HepG2 (cell line): ENCODE measurements around the gene CLRN2. TPM values are rescaled to one million over a fixed set of nuclear protein-coding genes. Genes with fewer than 3 reads are reported as not detected.

Experiments
- ATF1 ChIP-seq: IDR thresholded peaks from 2 replicates; pipeline ENCODE4 v1.6.1; 2016; ENCODE audit warnings: mild to moderate bottlenecking, control low read depth
- CCAR2 ChIP-seq: fragments of 200-400 bp; formaldehyde crosslinking; optimal IDR thresholded peaks from 2 replicates; pipeline ENCODE3; 2018; ENCODE audit warnings: low read depth, mild to moderate bottlenecking, low read length, moderate library complexity
- CEBPZ ChIP-seq: IDR thresholded peaks from 2 replicates; pipeline ENCODE4 v1.6.1; 2012; ENCODE audit warnings: low read length, improper control_type of control experiment
- DDIT3 ChIP-seq: sonication (generic); formaldehyde crosslinking; IDR thresholded peaks from 2 replicates; pipeline ENCODE4 v1.4.0; 2020; ENCODE audit warnings: mild to moderate bottlenecking, missing genetic modification reagents
- FOXP4 ChIP-seq: sonication (generic); formaldehyde crosslinking; IDR thresholded peaks from 2 replicates; pipeline ENCODE4 v1.4.0; 2020; ENCODE audit warnings: missing genetic modification reagents
- HMG20A ChIP-seq: IDR thresholded peaks from 2 replicates; pipeline ENCODE4 v1.6.1; 2016; ENCODE audit warnings: borderline replicate concordance
- HOMEZ ChIP-seq: IDR thresholded peaks from 2 replicates; pipeline ENCODE4 v1.6.1; 2016; ENCODE audit warnings: low read depth
- MAFF ChIP-seq: IDR thresholded peaks from 2 replicates; pipeline ENCODE4 v1.6.1; 2011; ENCODE audit warnings: low read depth, low read length, improper control_type of control experiment
- NFIC ChIP-seq: IDR thresholded peaks from 2 replicates; pipeline ENCODE4 v1.6.1; 2012; ENCODE audit warnings: mild to moderate bottlenecking, low read length, inconsistent platforms
- SP4 ChIP-seq: sonication (generic); formaldehyde crosslinking; IDR thresholded peaks from 2 replicates; pipeline ENCODE4 v1.8.1; 2023; ENCODE audit warnings: mild to moderate bottlenecking, missing genetic modification reagents
- TCF7 ChIP-seq: sonication (generic); IDR thresholded peaks from 2 replicates; pipeline ENCODE4 v1.6.1; 2016; ENCODE audit warnings: antibody characterized with exemption, low read depth
- THYN1 ChIP-seq: sonication (generic); formaldehyde crosslinking; IDR thresholded peaks from 2 replicates; pipeline ENCODE4 v1.8.1; 2023; ENCODE audit warnings: low read depth, mild to moderate bottlenecking, moderate library complexity, missing genetic modification reagents, borderline replicate concordance
- WIZ ChIP-seq: sonication (generic); formaldehyde crosslinking; IDR thresholded peaks from 2 replicates; pipeline ENCODE4 v1.5.1; 2020; ENCODE audit warnings: mild to moderate bottlenecking, missing genetic modification reagents
- ZBTB49 ChIP-seq: sonication (generic); formaldehyde crosslinking; IDR thresholded peaks from 2 replicates; pipeline ENCODE4 v1.4.0; 2020; ENCODE audit warnings: missing genetic modification reagents, borderline replicate concordance
- ZFP62 ChIP-seq: sonication (generic); formaldehyde crosslinking; IDR thresholded peaks from 2 replicates; pipeline ENCODE4 v1.4.0; 2020; ENCODE audit warnings: missing genetic modification reagents
- ZNF263 ChIP-seq: sonication (generic); formaldehyde crosslinking; IDR thresholded peaks from 2 replicates; pipeline ENCODE4 v1.4.0; 2020; ENCODE audit warnings: missing genetic modification reagents
- ZNF652 ChIP-seq: IDR thresholded peaks from 2 replicates; pipeline ENCODE4 v1.6.1; 2016; ENCODE audit warnings: low read depth, borderline replicate concordance
- polyA plus RNA-seq, 8 experiments: library from polyadenylated mRNA; depleted of rRNA in 3 of 8; stranded (reverse) in 7 of 8; unstranded in 1 of 8; fragments of >200 nt; fragmentation: Illumina TruSeq in 4 of 8; extraction: Trizol in 4 of 8; gene quantifications; 2 replicates each; pipeline versions ENCODE4 v1.2.1 to v1.2.3, GENCODE V29; 2011 to 2016; ENCODE audit warnings: low read depth in 4 of 8, missing spikeins in 1 of 8, mixed read lengths in 1 of 8; ENCODE audit not compliant: insufficient read depth in 1 of 8
- total RNA-seq, 5 experiments: library from RNA; depleted of rRNA; stranded (reverse); fragments of >200 nt; fragmentation: Illumina TruSeq; extraction: Trizol; gene quantifications; 2 replicates each; pipeline ENCODE4 v1.2.3, GENCODE V29; 2016; ENCODE audit warnings: low read depth in 1 of 5

The CLRN2 gene
- total and polyA plus RNA-seq, 2 of the 13 experiments (the other 11 are each of a cell fraction or from before 2014, with no cell fraction given) = not detected

GRCh38 chr4:17557880-17558279, 42.9 kb downstream of the CLRN2 start (continued):
- TF ChIP-seq HOMEZ (CRISPR knock-in tag) = 0 out of 2 replicates have a peak, but pooled peaks have one; percentile 27
- TF ChIP-seq HMG20A (CRISPR knock-in tag) = peak; percentile 38; the same call in 1 of the 2 replicates
- no peak for TF ChIP-seq DDIT3 (CRISPR knock-in tag)
- TF ChIP-seq ZFP62 (CRISPR knock-in tag) = no peak
- TF ChIP-seq ZNF652 (CRISPR knock-in tag) = peak; percentile 39; the same call in 1 of the 2 replicates
- TF ChIP-seq THYN1 (CRISPR knock-in tag) = no peak
- TF ChIP-seq WIZ (CRISPR knock-in tag) = no peak
- TF ChIP-seq SP4 (CRISPR knock-in tag) = no peak
- TF ChIP-seq CCAR2 = no peak
- peak; percentile 34; the same call in 1 of the 2 replicates for TF ChIP-seq FOXP4 (CRISPR knock-in tag)
- TF ChIP-seq ATF1 (CRISPR knock-in tag) = no peak
- no peak for TF ChIP-seq NFIC
- TF ChIP-seq ZBTB49 (CRISPR knock-in tag) = no peak
- TF ChIP-seq CEBPZ = no peak
- 0 out of 2 replicates have a peak, but pooled peaks have one; percentile 11 for TF ChIP-seq TCF7
- TF ChIP-seq ZNF263 (CRISPR knock-in tag) = peak; percentile 97
- 0 out of 2 replicates have a peak, but pooled peaks have one; percentile 13 for TF ChIP-seq MAFF
